WI38 (cell line): Measurements from ENCODE around the gene SPPL2B.

Experiments
- H3K4me3 ChIP-seq: 2 replicates; pipeline ENCODE4 v1.5.1; 2011; ENCODE audit warnings: low read depth, mild to moderate bottlenecking, control low read depth, low read length
- TF ChIP-seq, protein P1 (sequence below): IDR thresholded peaks from 2 replicates; pipeline ENCODE4 v1.5.1; 2012; ENCODE audit warnings: low read depth, mild to moderate bottlenecking, control low read depth, low read length

SPPL2B gene

DNA sequence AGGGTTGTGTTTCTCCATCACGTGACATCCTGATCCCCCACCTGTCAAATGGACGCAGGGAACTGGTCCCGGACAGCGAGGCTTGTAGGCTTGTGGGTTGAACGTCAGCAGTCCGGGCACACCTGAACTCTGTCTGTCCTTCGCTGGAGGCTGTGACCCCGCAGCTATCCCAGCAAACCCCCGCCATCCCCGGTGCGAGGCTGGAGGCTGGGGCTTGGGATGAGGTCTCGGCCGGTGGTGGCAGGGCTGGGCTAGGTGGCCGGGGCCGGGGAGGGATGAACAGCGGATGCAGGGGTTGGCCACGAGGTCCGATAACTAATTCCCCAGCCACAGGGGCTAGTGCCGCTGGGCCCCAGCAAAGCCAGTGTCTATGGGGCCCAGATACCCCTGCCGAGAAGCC lies 8.9 kb upstream of the SPPL2B start:
- H3K4me3 ChIP-seq, result no peak overlapping the region
- TF ChIP-seq, protein P1, sequence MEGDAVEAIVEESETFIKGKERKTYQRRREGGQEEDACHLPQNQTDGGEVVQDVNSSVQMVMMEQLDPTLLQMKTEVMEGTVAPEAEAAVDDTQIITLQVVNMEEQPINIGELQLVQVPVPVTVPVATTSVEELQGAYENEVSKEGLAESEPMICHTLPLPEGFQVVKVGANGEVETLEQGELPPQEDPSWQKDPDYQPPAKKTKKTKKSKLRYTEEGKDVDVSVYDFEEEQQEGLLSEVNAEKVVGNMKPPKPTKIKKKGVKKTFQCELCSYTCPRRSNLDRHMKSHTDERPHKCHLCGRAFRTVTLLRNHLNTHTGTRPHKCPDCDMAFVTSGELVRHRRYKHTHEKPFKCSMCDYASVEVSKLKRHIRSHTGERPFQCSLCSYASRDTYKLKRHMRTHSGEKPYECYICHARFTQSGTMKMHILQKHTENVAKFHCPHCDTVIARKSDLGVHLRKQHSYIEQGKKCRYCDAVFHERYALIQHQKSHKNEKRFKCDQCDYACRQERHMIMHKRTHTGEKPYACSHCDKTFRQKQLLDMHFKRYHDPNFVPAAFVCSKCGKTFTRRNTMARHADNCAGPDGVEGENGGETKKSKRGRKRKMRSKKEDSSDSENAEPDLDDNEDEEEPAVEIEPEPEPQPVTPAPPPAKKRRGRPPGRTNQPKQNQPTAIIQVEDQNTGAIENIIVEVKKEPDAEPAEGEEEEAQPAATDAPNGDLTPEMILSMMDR, result no peak

DNA sequence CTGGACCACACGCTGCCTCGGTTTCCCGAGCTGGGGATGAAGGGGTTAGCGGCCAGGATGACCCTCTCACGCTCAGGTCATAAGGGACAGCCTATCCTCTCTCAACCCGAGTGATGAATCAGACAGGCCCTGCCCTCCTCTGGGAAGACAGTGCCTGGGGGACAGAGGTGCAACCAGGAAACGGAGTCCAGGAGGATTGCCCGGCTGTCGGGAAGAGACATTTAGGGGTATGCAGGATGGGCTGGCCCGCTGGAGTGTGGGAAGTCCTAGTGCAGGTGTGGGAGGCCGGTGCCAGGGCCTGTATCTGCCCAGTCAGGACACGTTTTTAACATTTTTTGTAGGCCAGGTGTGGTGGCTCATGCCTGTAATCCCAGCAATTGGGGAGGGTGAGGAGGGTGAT lies 8.4 kb upstream of the SPPL2B start:
- TF ChIP-seq, protein P1, result no peak

DNA sequence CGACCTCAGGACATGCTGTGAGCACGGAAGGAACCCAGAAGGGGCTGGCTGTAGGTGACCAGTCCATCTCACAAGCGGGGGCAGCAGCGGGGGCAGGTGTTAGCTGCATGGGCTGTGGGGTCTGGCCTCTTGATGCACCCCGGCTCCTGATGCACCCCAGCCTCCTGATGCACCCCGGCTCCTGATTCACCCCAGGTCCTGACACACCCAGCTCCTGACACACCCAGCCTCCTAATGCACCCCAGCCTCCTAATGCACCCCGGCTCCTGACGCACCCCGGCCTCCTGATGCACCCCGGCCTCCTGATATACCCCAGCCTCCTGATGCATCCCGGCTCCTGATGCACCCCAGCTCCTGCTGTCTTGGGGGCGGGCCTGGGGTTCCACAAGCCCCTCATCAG lies 7.5 kb upstream of the SPPL2B start:
- no peak overlapping the region for H3K4me3 ChIP-seq
- TF ChIP-seq, protein P1, result no peak

More for the DNA sequence above, 8.4 kb upstream of the SPPL2B start:
- H3K4me3 ChIP-seq, result no peak overlapping the region

DNA sequence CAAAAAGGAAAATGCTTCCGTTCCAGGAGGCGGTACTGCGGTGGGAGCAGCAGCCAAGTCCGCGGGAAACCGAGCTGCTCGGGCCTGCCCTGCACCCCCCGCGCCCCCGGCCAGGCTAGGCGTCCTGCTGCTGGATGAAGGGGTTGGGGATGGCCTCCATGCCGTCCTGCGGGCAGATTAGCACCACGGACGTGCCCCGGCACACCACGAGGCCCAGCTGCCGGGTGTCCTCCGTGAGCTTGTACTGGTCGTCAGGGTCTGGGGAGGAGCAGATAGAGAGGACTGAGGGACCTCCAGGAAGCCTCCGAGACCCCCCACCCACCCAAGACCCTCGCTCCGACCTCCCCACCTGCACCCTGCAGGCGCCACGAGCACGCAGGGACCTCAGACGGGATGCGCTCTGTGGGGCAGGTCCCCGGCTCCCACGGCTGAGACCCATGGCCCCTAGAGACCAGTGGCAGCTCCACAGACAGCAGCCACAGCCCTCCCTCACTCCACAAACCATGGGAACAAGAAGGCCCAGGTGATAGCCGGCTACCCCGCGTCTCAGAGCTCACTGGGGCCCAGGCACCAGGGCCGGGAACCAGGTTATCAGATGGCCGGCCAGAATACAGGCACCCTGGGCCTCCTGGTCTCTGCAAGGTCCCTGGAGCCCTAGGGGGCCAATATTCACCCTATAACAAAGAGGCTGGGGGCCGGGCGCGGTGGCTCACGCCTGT lies 6.8 kb upstream of the SPPL2B start:
- no peak overlapping the region for H3K4me3 ChIP-seq
- TF ChIP-seq, protein P1, result no peak

DNA sequence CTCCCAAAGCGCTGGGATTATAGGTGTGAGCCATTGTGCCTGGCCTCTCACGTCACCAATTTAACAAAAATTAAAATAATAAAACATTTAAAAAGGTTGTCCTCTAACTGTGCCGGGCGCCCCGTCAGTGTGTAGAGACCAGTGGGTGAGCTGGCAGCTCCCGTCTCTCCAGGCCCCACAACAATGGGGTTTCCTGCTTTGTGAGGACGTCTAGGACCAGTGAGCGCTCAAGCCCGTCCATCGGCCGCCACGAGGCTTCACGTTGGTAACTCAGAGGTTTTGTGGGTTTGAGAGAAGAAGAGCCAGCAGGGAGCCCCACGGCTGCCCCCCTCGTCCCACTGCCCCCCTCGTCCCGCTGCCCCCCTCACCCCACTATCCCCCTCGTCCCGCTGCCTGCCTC lies 4.8 kb upstream of the SPPL2B start:
- TF ChIP-seq, protein P1, result no peak
- no peak overlapping the region for H3K4me3 ChIP-seq

DNA sequence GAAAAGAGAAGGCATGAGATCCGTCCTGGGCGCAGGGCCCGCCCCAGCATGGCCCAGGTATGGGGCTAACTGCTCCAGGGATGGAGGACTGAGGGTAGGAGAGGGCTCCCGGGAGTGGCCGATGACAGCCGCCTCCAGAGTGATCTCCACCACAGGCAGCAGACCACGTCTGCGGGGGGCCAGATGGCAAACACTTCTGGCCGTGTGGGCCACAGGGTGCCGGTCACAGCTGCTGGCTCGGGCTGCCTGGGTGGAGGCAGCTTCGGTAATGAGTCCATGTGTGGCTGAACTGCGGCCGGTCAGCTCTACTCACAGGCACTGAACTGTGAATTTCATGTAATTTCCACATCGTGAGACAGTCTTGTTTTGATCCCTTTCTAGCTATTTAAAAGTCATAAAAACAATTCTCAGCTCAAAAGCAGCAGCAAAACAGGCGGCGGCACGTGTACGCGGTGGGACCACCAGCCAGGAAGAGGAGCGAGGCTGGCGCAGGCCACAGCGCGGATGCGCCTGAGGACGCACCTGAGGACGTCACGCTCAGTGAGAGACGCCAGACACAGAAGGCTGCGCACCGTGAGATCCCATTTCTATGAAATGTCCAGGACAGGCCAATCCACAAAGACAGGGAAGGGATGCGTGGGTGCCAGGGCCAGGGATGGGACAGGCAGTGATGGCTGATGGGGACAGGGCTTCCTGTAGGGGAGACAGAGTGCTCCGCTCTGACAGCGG lies 4.1 kb upstream of the SPPL2B start:
- H3K4me3 ChIP-seq, result no peak overlapping the region
- TF ChIP-seq, protein P1, result no peak
